NCI-H226 (cell line): ENCODE data around the gene HNRNPAB.
"Not testable (repeated sequence)": the region's sequence is repeated elsewhere in the genome, so short reads cannot be mapped to it uniquely, and the experiment has no call there.

Experiments
- DNase-seq: peaks from one replicate; pipeline ENCODE4 v3.0.0-alpha.2; 2015

Gene HNRNPAB

DNA sequence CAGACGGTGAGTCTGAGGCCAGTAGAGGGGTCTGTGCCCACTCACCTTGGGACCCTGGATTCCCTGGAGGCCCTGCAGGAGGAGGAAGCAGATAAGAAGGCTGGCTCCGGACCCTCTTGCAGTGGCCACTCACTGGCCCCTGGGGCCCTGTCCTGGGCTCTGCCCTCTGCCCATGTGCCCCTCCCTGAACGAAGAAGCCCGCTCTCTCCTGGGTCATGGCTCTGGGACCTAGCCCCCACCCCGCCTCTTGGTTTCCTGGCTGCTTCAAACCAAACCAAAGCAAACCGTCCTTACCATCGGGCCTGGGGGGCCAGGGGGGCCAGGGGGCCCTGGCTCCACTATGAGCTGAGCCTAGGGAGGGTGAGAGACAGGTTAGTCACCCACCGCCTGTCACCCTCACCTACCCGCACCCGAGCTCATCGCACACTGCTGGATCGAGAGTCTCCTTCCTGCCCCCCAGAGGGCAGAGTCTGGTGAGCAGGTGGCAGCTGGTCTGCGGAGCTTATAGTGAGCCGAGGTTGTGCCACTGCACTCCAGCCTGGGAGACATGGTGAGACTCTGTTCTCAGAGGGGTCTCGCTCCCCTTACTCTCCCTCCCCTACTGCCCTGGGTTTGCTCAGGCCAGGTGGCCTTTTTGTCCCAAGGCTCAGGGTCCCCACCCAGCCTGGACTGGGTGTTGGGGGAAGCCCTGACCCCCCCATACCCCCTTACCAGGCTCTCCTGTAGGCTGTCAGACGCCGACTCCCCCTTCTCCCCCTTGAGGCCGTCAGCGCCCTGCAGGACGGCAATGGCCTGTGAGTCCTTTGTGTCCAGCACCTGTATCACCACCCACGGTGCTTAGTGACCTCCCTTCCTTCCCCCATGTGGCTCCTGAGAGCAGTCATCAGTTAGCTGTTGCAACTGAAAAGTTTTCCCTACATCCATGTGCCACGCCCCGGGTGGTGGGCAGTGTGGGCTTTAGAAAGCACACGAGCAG is 43.4 kb downstream of the HNRNPAB start:
- DNase-seq = no peak

DNA sequence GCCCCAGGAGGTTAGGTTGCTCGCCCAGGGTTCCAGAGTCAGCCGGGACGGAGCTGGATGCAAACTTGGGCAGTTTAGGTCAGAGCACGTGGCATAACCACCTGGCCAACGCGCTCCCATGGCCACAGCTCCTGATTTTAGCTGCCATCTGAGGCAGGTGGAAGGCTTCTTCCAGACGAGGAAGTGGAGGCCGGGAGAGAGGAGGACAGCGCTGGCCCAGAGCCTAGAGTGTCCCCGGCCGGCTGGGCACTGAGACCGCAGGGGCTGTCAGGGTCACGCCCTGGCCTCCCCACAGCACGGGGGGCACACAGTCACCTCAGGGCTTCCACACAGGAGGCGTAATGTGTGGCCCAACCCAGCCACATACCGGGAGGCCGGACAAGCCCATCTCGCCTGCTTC is 44.4 kb downstream of the HNRNPAB start:
- DNase-seq = no peak

DNA sequence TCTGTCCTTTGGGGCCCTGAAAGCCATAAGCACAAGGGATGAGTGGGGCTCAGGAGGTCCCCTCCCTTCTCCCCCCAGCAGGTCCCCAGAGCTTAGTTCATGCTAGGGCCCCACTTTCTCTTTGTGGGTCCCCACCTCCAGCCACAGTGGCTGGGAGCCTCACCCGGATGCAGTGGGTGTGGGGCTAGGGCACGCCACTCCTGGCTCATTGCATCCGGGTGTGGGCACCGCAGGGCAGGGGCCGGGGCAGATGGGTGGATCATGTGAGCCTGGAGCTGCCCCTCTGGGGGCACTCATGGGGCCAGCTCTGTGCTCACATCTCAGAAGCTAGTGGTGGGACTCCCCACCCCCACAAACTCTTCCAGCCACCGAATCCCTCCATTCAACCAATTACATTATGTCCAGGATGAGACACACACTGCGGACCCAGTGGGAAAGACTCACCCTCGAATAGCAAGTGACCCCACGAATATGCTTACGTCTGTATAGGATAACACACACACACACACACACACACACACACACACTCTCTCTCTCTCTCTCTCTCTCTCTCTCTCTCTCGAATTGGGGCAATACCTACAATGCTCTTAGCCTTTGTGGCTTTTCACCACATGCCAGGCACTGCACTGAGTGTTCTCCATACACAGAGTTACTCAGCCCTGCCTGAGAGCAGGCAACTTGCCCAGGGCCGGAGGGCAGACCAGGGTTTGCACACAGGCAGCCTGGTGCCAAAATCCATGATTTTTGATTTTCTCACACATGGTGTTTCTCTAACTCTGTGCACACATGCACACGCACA is 45.1 kb downstream of the HNRNPAB start:
- peak; percentile 77 for DNase-seq

DNA sequence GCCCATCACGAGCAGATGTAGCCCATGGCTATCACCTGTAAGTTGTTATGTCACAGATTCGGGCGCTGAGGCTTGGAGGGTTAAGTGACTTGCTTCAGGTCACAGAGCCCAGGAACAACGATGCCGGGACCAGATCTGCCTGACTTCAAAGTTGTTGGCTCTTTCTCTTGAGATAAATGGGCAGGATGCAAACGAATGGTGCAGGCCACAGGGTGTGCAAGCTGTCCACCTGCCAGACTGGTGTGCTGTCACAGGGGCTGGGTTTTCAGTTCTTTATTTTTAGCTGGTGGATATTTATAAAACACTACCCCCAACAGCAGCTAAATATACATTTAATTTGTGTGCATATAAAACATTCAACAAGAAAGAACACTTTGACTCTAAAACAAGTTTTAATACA is 45.9 kb downstream of the HNRNPAB start:
- no peak for DNase-seq

DNA sequence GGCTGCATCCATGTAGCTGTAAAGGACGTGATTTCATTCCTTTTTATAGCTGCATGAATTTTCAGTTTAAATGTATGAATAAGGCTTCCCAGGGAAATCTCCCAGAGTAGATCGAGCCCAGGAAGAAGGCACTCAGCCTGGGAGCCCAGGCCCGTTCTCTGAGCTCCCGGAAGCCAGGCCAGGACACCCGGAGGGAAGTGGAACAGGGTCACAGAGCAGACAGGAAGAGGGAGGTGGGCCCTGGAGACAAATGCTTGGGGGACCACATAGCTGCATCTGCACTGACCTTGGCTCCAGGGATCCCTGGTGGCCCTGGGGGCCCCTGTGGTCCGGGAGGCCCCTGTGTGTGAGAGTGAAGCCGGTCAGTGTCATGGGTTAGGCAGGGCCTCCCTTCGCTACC is 47.9 kb downstream of the HNRNPAB start:
- DNase-seq = no peak

DNA sequence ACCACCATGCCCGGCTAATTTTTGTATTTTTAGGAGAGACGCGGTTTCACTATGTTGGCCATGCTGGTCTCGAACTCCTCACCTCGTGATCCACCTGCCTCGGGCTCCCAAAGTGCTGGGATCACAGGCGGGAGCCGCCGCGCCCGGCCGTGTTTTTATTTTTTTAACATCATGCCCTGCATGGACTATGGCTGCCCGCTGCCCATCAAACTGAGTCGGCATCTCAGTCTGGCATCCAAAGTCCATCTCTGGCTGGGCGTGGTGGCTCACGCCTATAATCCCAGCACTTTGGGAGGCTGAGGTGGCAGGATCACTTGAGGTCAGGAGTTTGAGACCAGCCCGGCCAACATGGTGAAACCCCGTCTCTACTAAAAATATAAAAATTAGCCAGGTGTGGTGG is 49.3 kb downstream of the HNRNPAB start:
- DNase-seq = not testable (repeated sequence)

DNA sequence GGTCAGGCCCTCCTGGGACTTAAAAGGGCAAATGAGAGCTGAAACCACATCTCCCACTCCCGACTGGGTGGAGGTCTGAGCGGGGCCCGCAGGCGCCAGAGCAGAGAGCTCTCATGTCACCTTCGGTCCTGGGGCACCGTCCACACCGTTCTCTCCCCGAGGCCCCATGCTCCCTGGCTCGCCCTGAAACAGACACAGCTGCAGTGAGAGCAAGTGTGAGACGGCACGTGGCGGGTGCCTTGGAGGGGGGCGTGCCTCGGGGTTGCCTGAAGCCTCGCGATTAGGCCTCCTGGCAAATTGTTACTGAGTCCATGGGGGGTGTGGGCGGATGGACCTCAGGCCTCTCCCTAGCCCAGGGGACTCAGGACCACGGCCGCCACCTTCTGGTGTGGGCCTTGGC is 52.4 kb downstream of the HNRNPAB start:
- no peak for DNase-seq

DNA sequence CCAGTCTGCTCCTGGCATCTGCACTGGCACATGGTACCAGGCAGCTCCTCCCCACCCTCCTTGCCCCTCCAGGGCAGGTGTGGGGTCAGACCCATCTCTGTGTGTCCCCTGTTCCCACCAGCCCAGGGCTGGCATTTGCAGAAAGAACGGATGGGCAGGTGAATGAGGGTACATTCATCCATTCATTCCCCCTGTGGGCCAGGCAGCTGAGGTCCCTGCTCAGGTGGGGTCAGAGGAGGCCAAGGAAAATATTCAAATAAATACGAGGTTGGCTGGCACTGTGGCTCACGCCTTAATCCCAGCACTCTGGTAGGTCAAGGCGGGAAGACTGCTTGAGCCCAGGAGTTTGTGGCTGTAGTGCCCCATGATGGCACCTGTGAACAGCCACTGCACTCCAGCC is 53.3 kb downstream of the HNRNPAB start:
- DNase-seq = no peak

DNA sequence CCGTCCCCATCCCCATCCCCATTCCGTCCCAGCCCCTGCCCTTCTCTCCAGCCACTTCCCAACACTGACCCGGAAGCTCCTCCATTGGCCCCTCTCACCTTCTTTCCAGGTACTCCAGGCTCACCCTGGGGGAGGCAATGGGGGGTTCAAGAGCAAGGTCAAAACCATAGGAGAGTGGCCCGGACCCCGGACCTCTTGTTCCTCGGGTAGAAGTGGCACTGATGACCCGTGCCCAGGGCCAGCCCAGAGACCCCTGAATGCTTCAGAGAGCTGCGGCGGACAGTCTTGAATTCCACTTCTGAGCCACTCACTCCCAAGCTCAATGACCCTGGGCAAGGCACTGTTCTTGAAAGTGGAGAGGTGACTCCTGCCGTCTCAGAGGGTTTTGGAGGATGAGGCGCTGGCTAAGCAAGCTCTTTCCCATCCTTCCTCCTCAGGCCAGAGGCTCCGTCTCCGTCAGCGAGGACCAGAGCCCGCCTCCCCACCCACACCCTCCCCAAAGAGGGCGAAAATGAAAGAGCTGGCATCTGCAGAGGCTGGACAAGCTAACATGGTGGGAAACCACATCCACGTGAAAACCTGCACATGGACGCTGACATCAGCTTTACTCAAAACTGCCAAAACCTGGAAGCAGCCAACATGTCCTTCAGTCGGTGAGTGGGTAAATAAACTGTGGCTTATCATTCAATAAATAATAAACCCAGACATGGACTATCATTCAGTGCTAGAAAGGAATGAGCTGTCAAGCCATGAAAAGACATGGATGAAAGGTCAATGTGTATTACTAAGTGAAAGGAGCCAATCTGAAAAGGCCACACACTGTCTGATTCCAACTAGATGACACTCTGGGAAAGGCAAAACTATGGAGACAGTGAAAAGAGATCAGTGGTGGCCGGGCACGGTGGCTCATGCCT is 55.5 kb downstream of the HNRNPAB start:
- DNase-seq = no peak
